GM12872 (cell line): ENCODE measurements around the gene SGO1.

Experiments
- CTCF ChIP-seq: IDR thresholded peaks from 3 replicates; pipeline ENCODE4 v1.5.1; 2011; ENCODE audit warnings: low read depth, mild to moderate bottlenecking, low read length, moderate library complexity; ENCODE audit not compliant: insufficient read depth

Gene SGO1

GRCh38 chr3:20185679-20186599 lies at the start of gene SGO1:
Gene SGO1 (minus strand): TSS chr3:20186206. CDS start chr3:20184027, 2,179 bp downstream.
- TF ChIP-seq CTCF = no peak

GRCh38 chr3:20235796-20236195 lies 49.8 kb upstream of the SGO1 start:
- no peak for TF ChIP-seq CTCF

- TF ChIP-seq CTCF = no peak
These were observed 47.1 kb upstream of the SGO1 start for GRCh38 chr3:20232906-20233780.

- no peak for TF ChIP-seq CTCF
These were observed 44.9 kb upstream of the SGO1 start for GRCh38 chr3:20230954-20231353.

- TF ChIP-seq CTCF = no peak
These were observed 39.8 kb upstream of the SGO1 start for GRCh38 chr3:20225769-20226168.

GRCh38 chr3:20222274-20222673 lies 36.3 kb upstream of the SGO1 start:
- TF ChIP-seq CTCF = no peak

GRCh38 chr3:20218215-20218614 lies 32.2 kb upstream of the SGO1 start:
- no peak for TF ChIP-seq CTCF
